HepG2 (cell line): ENCODE results near the gene GNG7. TPM values are rescaled to one million over a fixed set of nuclear protein-coding genes. Genes with fewer than 3 reads are reported as not detected.
A peak's percentile ranks its signal among the peaks of the same experiment; 100 is the strongest.

Source experiments
- HDAC2 ChIP-seq: sonication (generic); formaldehyde crosslinking; IDR thresholded peaks from 2 replicates; pipeline ENCODE4 v1.4.0; 2020; ENCODE audit warnings: missing genetic modification reagents
- HNRNPUL1 ChIP-seq: fragments of 200-400 bp; formaldehyde crosslinking; IDR thresholded peaks from 2 replicates; pipeline ENCODE4 v1.6.1; 2017; ENCODE audit warnings: low read depth, mild to moderate bottlenecking, low read length, moderate library complexity
- KAT8 ChIP-seq: IDR thresholded peaks from 2 replicates; pipeline ENCODE4 v1.6.1; 2016; ENCODE audit warnings: missing genetic modification reagents, missing compliant biosample characterization
- KLF9 ChIP-seq: IDR thresholded peaks from 2 replicates; pipeline ENCODE4 v1.6.1; 2016; ENCODE audit warnings: low read depth
- RARG ChIP-seq: sonication (generic); formaldehyde crosslinking; IDR thresholded peaks from 2 replicates; pipeline ENCODE4 v1.4.0; 2020; ENCODE audit warnings: low read depth, mild to moderate bottlenecking, missing genetic modification reagents
- RFX1 ChIP-seq: fragments of 450-650 bp; IDR thresholded peaks from 2 replicates; pipeline ENCODE4 v1.6.1; 2017
- SIX1 ChIP-seq: sonication (generic); formaldehyde crosslinking; IDR thresholded peaks from 2 replicates; pipeline ENCODE4 v1.4.0; 2020; ENCODE audit warnings: missing genetic modification reagents, borderline replicate concordance
- TOE1 ChIP-seq: sonication (generic); formaldehyde crosslinking; IDR thresholded peaks from 2 replicates; pipeline ENCODE4 v1.4.0; 2020; ENCODE audit warnings: mild to moderate bottlenecking, missing genetic modification reagents
- ZNF17 ChIP-seq: sonication (generic); formaldehyde crosslinking; IDR thresholded peaks from 2 replicates; pipeline ENCODE4 v1.5.0; 2020; ENCODE audit warnings: mild to moderate bottlenecking, missing genetic modification reagents
- ZNF510 ChIP-seq: sonication (generic); formaldehyde crosslinking; IDR thresholded peaks from 2 replicates; pipeline ENCODE4 v1.4.0; 2020; ENCODE audit warnings: low read depth, mild to moderate bottlenecking, missing genetic modification reagents
- polyA plus RNA-seq, 8 experiments: library from polyadenylated mRNA; depleted of rRNA in 3 of 8; stranded (reverse) in 7 of 8; unstranded in 1 of 8; fragments of >200 nt; fragmentation: Illumina TruSeq in 4 of 8; extraction: Trizol in 4 of 8; gene quantifications; 2 replicates each; pipeline versions ENCODE4 v1.2.1 to v1.2.3, GENCODE V29; 2011 to 2016; ENCODE audit warnings: low read depth in 4 of 8, missing spikeins in 1 of 8, mixed read lengths in 1 of 8; ENCODE audit not compliant: insufficient read depth in 1 of 8
- total RNA-seq, 5 experiments: library from RNA; depleted of rRNA; stranded (reverse); fragments of >200 nt; fragmentation: Illumina TruSeq; extraction: Trizol; gene quantifications; 2 replicates each; pipeline ENCODE4 v1.2.3, GENCODE V29; 2016; ENCODE audit warnings: low read depth in 1 of 5
- TF ChIP-seq, protein P1 (sequence below), 2 experiments: fragments of 450-650 bp in 1 of 2; sonication (generic) in 1 of 2; formaldehyde crosslinking in 1 of 2; IDR thresholded peaks; 2 replicates each; pipeline versions ENCODE4 v1.6.1 to v1.8.0; 2016 to 2022; ENCODE audit warnings: antibody characterized with exemption in 1 of 2, mild to moderate bottlenecking in 1 of 2, missing genetic modification reagents in 1 of 2
- TF ChIP-seq, protein P2 (sequence below): sonication (generic); formaldehyde crosslinking; IDR thresholded peaks from 2 replicates; pipeline ENCODE4 v1.8.1; 2023; ENCODE audit warnings: missing genetic modification reagents, inconsistent platforms, borderline replicate concordance
- TF ChIP-seq, protein P3 (sequence below): IDR thresholded peaks from 2 replicates; pipeline ENCODE4 v1.6.1; 2016; ENCODE audit warnings: control low read depth
- TF ChIP-seq, protein P4 (sequence below): sonication (generic); formaldehyde crosslinking; IDR thresholded peaks from 2 replicates; pipeline ENCODE4 v1.8.1; 2023; ENCODE audit warnings: mild to moderate bottlenecking, inconsistent platforms, moderate library complexity, missing genetic modification reagents, borderline replicate concordance

Gene GNG7
- total and polyA plus RNA-seq, 2 of the 13 experiments (the other 11 are each of a cell fraction or from before 2014, with no cell fraction given): 1.4 to 3.3 TPM

DNA sequence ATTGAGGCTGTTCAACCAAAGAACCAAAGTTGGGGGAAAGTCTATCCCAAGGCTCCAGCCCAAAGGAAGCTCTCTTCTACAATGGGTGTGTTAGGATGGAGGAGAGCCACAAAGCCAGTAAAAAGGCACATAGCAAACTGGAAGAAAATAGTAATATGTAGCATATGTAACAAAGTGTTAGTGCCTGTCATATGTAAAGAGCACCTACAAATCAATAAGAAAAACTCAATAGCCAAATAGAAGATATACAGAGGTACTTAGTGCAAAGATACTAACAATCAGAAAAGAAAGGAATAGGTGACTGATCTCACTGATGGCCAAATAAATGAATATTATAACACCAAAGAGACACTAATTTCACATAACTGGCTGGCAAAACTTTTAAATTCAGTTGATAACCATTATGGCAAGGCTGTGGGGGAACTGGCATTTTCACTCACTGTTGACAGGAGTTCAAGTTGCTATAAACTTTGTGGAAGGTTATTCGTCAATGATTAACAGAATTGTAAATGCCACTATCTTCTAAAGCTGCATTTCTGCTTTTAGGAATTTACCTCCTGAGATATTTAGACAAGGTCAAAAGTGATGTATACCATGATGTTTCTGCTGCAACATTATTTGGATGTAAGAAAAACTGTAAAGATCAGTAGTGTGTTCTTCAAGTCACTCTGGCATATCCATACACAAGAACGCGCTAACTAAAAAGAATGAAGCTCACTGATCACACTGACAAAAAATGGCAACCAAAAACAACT, 110.8 kb downstream of the GNG7 start (continued):
- TF ChIP-seq, protein P1, sequence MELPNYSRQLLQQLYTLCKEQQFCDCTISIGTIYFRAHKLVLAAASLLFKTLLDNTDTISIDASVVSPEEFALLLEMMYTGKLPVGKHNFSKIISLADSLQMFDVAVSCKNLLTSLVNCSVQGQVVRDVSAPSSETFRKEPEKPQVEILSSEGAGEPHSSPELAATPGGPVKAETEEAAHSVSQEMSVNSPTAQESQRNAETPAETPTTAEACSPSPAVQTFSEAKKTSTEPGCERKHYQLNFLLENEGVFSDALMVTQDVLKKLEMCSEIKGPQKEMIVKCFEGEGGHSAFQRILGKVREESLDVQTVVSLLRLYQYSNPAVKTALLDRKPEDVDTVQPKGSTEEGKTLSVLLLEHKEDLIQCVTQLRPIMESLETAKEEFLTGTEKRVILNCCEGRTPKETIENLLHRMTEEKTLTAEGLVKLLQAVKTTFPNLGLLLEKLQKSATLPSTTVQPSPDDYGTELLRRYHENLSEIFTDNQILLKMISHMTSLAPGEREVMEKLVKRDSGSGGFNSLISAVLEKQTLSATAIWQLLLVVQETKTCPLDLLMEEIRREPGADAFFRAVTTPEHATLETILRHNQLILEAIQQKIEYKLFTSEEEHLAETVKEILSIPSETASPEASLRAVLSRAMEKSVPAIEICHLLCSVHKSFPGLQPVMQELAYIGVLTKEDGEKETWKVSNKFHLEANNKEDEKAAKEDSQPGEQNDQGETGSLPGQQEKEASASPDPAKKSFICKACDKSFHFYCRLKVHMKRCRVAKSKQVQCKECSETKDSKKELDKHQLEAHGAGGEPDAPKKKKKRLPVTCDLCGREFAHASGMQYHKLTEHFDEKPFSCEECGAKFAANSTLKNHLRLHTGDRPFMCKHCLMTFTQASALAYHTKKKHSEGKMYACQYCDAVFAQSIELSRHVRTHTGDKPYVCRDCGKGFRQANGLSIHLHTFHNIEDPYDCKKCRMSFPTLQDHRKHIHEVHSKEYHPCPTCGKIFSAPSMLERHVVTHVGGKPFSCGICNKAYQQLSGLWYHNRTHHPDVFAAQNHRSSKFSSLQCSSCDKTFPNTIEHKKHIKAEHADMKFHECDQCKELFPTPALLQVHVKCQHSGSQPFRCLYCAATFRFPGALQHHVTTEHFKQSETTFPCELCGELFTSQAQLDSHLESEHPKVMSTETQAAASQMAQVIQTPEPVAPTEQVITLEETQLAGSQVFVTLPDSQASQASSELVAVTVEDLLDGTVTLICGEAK (IDR thresholded peaks at IDR 0.05): no peak
- TF ChIP-seq, protein P1 (CRISPR knock-in tag; IDR thresholded peaks at IDR 0.05): no peak
- 0 out of 2 replicates have a peak, but pooled peaks have one; percentile 15 for TF ChIP-seq HDAC2 (CRISPR knock-in tag)
- no peak for TF ChIP-seq ZNF17 (CRISPR knock-in tag)
- TF ChIP-seq, protein P2, sequence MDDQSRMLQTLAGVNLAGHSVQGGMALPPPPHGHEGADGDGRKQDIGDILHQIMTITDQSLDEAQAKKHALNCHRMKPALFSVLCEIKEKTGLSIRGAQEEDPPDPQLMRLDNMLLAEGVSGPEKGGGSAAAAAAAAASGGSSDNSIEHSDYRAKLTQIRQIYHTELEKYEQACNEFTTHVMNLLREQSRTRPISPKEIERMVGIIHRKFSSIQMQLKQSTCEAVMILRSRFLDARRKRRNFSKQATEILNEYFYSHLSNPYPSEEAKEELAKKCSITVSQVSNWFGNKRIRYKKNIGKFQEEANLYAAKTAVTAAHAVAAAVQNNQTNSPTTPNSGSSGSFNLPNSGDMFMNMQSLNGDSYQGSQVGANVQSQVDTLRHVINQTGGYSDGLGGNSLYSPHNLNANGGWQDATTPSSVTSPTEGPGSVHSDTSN (CRISPR knock-in tag): 0 out of 2 replicates have a peak, but pooled peaks have one; percentile 44
- TF ChIP-seq, protein P3, sequence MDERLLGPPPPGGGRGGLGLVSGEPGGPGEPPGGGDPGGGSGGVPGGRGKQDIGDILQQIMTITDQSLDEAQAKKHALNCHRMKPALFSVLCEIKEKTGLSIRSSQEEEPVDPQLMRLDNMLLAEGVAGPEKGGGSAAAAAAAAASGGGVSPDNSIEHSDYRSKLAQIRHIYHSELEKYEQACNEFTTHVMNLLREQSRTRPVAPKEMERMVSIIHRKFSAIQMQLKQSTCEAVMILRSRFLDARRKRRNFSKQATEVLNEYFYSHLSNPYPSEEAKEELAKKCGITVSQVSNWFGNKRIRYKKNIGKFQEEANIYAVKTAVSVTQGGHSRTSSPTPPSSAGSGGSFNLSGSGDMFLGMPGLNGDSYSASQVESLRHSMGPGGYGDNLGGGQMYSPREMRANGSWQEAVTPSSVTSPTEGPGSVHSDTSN: no peak
- TF ChIP-seq HNRNPUL1: peak; percentile 97
- no peak for TF ChIP-seq SIX1 (CRISPR knock-in tag)
- no peak for TF ChIP-seq KLF9 (CRISPR knock-in tag)
- TF ChIP-seq RFX1: no peak
- 0 out of 2 replicates have a peak, but pooled peaks have one; percentile 38 for TF ChIP-seq KAT8 (CRISPR knock-in tag)
- TF ChIP-seq TOE1 (CRISPR knock-in tag): no peak
- no peak for TF ChIP-seq ZNF510
- TF ChIP-seq, protein P4, sequence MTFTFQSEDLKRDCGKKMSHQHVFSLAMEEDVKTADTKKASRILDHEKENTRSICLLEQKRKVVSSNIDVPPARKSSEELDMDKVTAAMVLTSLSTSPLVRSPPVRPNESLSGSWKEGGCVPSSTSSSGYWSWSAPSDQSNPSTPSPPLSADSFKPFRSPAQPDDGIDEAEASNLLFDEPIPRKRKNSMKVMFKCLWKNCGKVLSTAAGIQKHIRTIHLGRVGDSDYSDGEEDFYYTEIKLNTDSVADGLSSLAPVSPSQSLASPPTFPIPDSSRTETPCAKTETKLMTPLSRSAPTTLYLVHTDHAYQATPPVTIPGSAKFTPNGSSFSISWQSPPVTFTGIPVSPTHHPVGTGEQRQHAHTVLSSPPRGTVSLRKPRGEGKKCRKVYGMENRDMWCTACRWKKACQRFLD: no peak
- no peak for TF ChIP-seq RARG
